Astrocyte (in vitro differentiated cells and primary cell): Measurements from ENCODE around the gene SPATC1L. TPM values are rescaled to one million over a fixed set of nuclear protein-coding genes. Genes with fewer than 3 reads are reported as not detected.

Source experiments
- DNase-seq: peaks from one replicate; pipeline ENCODE4 v3.0.0-alpha.2; 2010; ENCODE audit warnings: low read depth
- FAIRE-seq: peaks from 2 replicates; lab custom pipeline; 2011; peaks lifted over from hg19 to GRCh38; lab: Jason Lieb, UNC
- H2AFZ ChIP-seq: 2 replicates; pipeline ENCODE4 v1.6.0; 2012; ENCODE audit warnings: low read depth, low read length, inconsistent platforms
- H3K27ac ChIP-seq: 2 replicates; pipeline ENCODE4 v1.5.1; 2011; ENCODE audit warnings: low read depth, low read length, inconsistent platforms
- H3K27me3 ChIP-seq: 2 replicates; pipeline ENCODE4 v1.6.0; 2011; ENCODE audit warnings: low read length, inconsistent platforms; ENCODE audit not compliant: insufficient read depth
- H3K36me3 ChIP-seq: 2 replicates; pipeline ENCODE4 v1.5.1; 2011; ENCODE audit warnings: low read length, inconsistent platforms; ENCODE audit not compliant: insufficient read depth
- H3K4me1 ChIP-seq: 2 replicates; pipeline ENCODE4 v1.5.1; 2011; ENCODE audit warnings: low read length, inconsistent platforms; ENCODE audit not compliant: insufficient read depth
- H3K4me2 ChIP-seq: 2 replicates; pipeline ENCODE4 v1.6.0; 2012; ENCODE audit warnings: low read length, inconsistent platforms
- H3K4me3 ChIP-seq: 2 replicates; pipeline ENCODE4 v1.5.1; 2011; ENCODE audit warnings: low read depth, mild to moderate bottlenecking, low read length, inconsistent platforms; ENCODE audit not compliant: insufficient read depth
- H3K79me2 ChIP-seq: 2 replicates; pipeline ENCODE4 v1.6.0; 2012; ENCODE audit warnings: mild to moderate bottlenecking, low read length, inconsistent platforms; ENCODE audit not compliant: insufficient read depth
- H3K9ac ChIP-seq: 2 replicates; pipeline ENCODE4 v1.6.0; 2012; ENCODE audit warnings: mild to moderate bottlenecking, low read length, inconsistent platforms
- H3K9me3 ChIP-seq: 2 replicates; pipeline ENCODE4 v1.5.1; 2012; ENCODE audit warnings: low read depth, mild to moderate bottlenecking, low read length, inconsistent platforms; ENCODE audit not compliant: insufficient read depth
- H4K20me1 ChIP-seq: 2 replicates; pipeline ENCODE4 v1.6.0; 2012; ENCODE audit warnings: low read length, inconsistent platforms; ENCODE audit not compliant: insufficient read depth
- H3K27ac Mint-ChIP-seq: one replicate; pipeline ENCODE4 v1.8.0; 2021; ENCODE audit warnings: mild to moderate bottlenecking, mixed read lengths; ENCODE audit not compliant: unreplicated experiment
- H3K27me3 Mint-ChIP-seq: one replicate; pipeline ENCODE4 v1.8.0; 2021; ENCODE audit warnings: low read depth, mixed read lengths; ENCODE audit not compliant: unreplicated experiment
- H3K36me3 Mint-ChIP-seq: one replicate; pipeline ENCODE4 v1.8.0; 2021; ENCODE audit warnings: low read depth, mixed read lengths; ENCODE audit not compliant: unreplicated experiment
- H3K4me1 Mint-ChIP-seq: one replicate; pipeline ENCODE4 v1.8.0; 2021; ENCODE audit warnings: low read depth, mixed read lengths; ENCODE audit not compliant: unreplicated experiment
- H3K4me3 Mint-ChIP-seq: one replicate; pipeline ENCODE4 v1.8.0; 2021; ENCODE audit warnings: mild to moderate bottlenecking, moderate library complexity, mixed read lengths; ENCODE audit not compliant: unreplicated experiment
- H3K9me3 Mint-ChIP-seq: one replicate; pipeline ENCODE4 v1.8.0; 2021; ENCODE audit warnings: mild to moderate bottlenecking, mixed read lengths; ENCODE audit not compliant: unreplicated experiment
- CTCF ChIP-seq: IDR thresholded peaks from 2 replicates; pipeline ENCODE4 v1.5.1; 2011; ENCODE audit warnings: low read depth, mild to moderate bottlenecking, inconsistent platforms, low read length, moderate library complexity; ENCODE audit not compliant: insufficient read depth
- EZH2 ChIP-seq: IDR thresholded peaks from 2 replicates; pipeline ENCODE4 v1.6.1; 2012; ENCODE audit warnings: mild to moderate bottlenecking, low read length, inconsistent platforms; ENCODE audit not compliant: insufficient read depth
- total RNA-seq: library from RNA; stranded (reverse); gene quantifications from 2 replicates; pipeline ENCODE4 v1.2.1, GENCODE V29; 2021

Gene SPATC1L
- total RNA-seq, 1 donor from 2014 or later, result 17.8 TPM

GRCh38 chr21:46194374-46195334 is 10.4 kb upstream of the SPATC1L start:
- no peak for DNase-seq
- no peak overlapping the region for H3K4me3 Mint-ChIP-seq
- peaks cover 28% of the 10 kb centered on the region for H3K36me3 Mint-ChIP-seq
- no peaks in the 10 kb centered on the region for H3K27me3 Mint-ChIP-seq
- Histone ChIP-seq H3K36me3 (peaks cover 13% of the 10 kb centered on the region), H4K20me1 (peaks cover 32% of the 10 kb centered on the region), H3K79me2 (no peaks in the 10 kb centered on the region), H2AFZ (no peak overlapping the region), H3K4me3 (no peak overlapping the region), H3K27ac (no peak overlapping the region), H3K4me2 (no peak overlapping the region), H3K4me1 (peaks cover 15% of the 10 kb centered on the region), H3K9me3 (no peaks in the 10 kb centered on the region), H3K27me3 (no peaks in the 10 kb centered on the region), H3K9ac (no peak overlapping the region)
- no peak for TF ChIP-seq EZH2
- no peak for TF ChIP-seq CTCF
- FAIRE-seq, result no peak
- H3K27ac Mint-ChIP-seq, result no peak overlapping the region
- H3K4me1 Mint-ChIP-seq, result peaks cover 17% of the 10 kb centered on the region
- no peaks in the 10 kb centered on the region for H3K9me3 Mint-ChIP-seq

- peaks cover 28% of the 10 kb centered on the region for H3K36me3 Mint-ChIP-seq
These were observed 9.6 kb upstream of the SPATC1L start for GRCh38 chr21:46193829-46194373.

More at GRCh38 chr21:46193829-46194373, 9.6 kb upstream of the SPATC1L start:
- Histone ChIP-seq H3K27ac (no peak overlapping the region), H3K4me1 (peaks cover 23% of the 10 kb centered on the region), H3K9ac (no peak overlapping the region), H3K79me2 (no peaks in the 10 kb centered on the region), H3K27me3 (no peaks in the 10 kb centered on the region), H3K4me3 (no peak overlapping the region), H3K9me3 (no peaks in the 10 kb centered on the region), H2AFZ (no peak overlapping the region), H3K36me3 (peaks cover 7% of the 10 kb centered on the region), H4K20me1 (peaks cover 31% of the 10 kb centered on the region), H3K4me2 (no peak overlapping the region)
- Mint-ChIP-seq H3K9me3 (no peaks in the 10 kb centered on the region), H3K27ac (no peak overlapping the region), H3K4me1 (peaks cover 25% of the 10 kb centered on the region), H3K27me3 (no peaks in the 10 kb centered on the region), H3K4me3 (no peak overlapping the region)
- no peak for DNase-seq
- TF ChIP-seq CTCF (no peak), EZH2 (no peak)
- no peak for FAIRE-seq
